Fibroblast of lung (primary cell): ENCODE data around the gene PRKAR1B.

Experiments used
- EZH2 ChIP-seq: IDR thresholded peaks from 2 replicates; pipeline ENCODE4 v1.5.1; 2012; ENCODE audit warnings: low read length, control low read depth, mild to moderate bottlenecking; ENCODE audit errors: missing control alignments
- TF ChIP-seq, protein P1 (sequence below), 2 donors: IDR thresholded peaks in 1 of 2; conservative IDR thresholded peaks in 1 of 2; 1 replicate in 1 of 2; 2 replicates in 1 of 2; pipeline ENCODE4 v1.5.1; 2011 to 2012; ENCODE audit warnings: low read length in 2 of 2, control low read depth in 1 of 2, inconsistent platforms in 1 of 2, low read depth in 1 of 2, mild to moderate bottlenecking in 1 of 2

DNA sequence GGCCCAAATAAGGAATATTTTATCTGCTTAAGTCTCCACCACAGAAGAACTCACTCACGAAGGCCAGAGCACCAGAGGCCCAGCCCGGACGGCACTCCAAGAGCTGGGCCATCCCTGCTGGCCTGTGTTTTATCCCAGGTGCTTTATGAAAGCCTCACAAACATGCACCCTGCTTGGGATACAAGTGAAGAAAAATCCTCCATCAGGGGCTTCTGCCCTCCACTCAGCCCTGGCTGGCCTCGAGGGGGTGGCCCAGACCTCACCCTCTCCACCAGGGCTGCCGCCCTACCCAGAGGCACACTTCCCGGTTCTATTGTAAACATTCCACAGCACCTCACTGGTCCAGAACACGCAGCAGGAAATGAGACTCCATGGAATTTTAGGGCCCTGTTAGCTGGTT lies 20.4 kb downstream of the PRKAR1B start:
- TF ChIP-seq, protein P1, sequence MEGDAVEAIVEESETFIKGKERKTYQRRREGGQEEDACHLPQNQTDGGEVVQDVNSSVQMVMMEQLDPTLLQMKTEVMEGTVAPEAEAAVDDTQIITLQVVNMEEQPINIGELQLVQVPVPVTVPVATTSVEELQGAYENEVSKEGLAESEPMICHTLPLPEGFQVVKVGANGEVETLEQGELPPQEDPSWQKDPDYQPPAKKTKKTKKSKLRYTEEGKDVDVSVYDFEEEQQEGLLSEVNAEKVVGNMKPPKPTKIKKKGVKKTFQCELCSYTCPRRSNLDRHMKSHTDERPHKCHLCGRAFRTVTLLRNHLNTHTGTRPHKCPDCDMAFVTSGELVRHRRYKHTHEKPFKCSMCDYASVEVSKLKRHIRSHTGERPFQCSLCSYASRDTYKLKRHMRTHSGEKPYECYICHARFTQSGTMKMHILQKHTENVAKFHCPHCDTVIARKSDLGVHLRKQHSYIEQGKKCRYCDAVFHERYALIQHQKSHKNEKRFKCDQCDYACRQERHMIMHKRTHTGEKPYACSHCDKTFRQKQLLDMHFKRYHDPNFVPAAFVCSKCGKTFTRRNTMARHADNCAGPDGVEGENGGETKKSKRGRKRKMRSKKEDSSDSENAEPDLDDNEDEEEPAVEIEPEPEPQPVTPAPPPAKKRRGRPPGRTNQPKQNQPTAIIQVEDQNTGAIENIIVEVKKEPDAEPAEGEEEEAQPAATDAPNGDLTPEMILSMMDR (conservative IDR thresholded peaks at IDR 0.05 in 1 of 2, IDR thresholded peaks at IDR 0.05 in 1 of 2; ENCODE audit: low read depth in 1 of 2, low read length in 2 of 2), result no peak
- TF ChIP-seq EZH2, result no peak
